Fibroblast of the aortic adventitia (primary cell): ENCODE results near the gene GPLD1. TPM values are rescaled to one million over a fixed set of nuclear protein-coding genes. Genes with fewer than 3 reads are reported as not detected.
"Not testable (repeated sequence)": the region's sequence is repeated elsewhere in the genome, so short reads cannot be mapped to it uniquely, and the experiment has no call there.

ENCODE experiments used
- DNase-seq: peaks from one replicate; pipeline ENCODE4 v3.0.0-alpha.2; 2010; ENCODE audit warnings: low read depth
- H3K4me3 ChIP-seq: 2 replicates; pipeline ENCODE4 v1.5.1; 2011; ENCODE audit warnings: low read depth, mild to moderate bottlenecking, control low read depth, low read length, moderate library complexity
- CTCF ChIP-seq: IDR thresholded peaks from 2 replicates; pipeline ENCODE4 v1.5.1; 2011; ENCODE audit warnings: mild to moderate bottlenecking, low read length, control low read depth, inconsistent platforms; ENCODE audit not compliant: insufficient read depth
- total RNA-seq: library from RNA; depleted of rRNA; stranded (reverse); fragments of >200 nt; gene quantifications from 2 replicates; pipeline ENCODE4 v1.2.3, GENCODE V29; 2012; ENCODE audit warnings: low replicate concordance

GPLD1 gene
- total RNA-seq, 1 donor: 0.27 TPM

- H3K4me3 ChIP-seq: no peak overlapping the region
- no peak for TF ChIP-seq CTCF
- DNase-seq: no peak
Observed at GRCh38 chr6:24513602-24514001, 24.2 kb upstream of the GPLD1 start.

DNA sequence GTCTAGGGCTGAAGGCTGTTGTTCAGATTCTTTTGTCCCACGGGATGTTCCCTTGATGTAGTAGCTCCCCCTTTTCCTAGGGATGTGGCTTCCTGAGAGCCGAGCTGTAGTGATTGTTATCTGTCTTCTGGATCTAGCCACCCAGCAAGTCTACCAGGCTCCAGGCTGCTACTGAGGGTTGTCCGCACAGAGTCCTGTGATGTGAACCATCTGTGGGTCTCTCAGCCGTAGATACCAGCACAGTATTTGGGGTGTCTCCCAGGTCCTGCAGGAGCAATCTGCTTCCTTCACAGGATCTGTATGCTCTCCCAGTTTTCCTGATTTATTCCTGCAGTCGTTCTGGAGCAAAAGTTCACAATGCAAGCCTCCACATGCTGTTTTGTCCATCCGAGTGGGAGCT, 22.6 kb upstream of the GPLD1 start:
- DNase-seq, H3K4me3 ChIP-seq: not testable (repeated sequence)

DNA sequence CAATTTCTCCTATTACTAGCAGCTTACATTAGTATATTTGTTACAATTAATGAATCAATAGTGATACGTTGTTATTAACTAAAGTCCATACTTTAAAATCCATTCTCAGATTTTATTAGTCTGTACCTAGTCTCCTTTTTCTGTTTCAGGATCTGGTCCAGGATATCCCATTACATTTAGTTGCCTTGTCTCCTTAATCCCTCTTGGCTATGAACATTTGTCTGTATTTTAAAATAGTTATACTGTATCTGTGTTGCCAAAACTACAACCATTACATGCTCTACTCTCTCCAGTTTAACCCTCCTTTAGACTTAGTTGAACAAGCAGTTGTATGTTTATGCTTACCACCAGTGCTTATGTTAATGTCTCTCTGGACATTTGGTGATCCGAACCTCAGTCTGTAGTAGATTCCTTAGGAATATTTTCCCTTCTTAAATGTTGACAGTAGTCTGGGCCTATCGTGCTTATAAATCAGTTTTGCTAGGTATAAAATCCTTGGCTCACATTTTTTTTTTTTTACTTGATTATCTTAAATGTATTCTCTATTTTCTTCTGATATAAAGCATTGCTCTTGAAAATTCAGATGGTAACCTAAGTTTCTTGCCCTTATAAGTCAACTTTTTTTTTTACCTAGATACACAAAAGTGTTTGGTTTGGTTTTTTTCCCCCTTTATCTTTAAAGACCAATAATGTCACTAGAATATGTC, 17.6 kb upstream of the GPLD1 start:
- TF ChIP-seq CTCF: no peak
- no peak overlapping the region for H3K4me3 ChIP-seq
- DNase-seq: no peak

- TF ChIP-seq CTCF: no peak
- no peak for DNase-seq
- H3K4me3 ChIP-seq: no peak overlapping the region
Observed at GRCh38 chr6:24504649-24505586, 15.5 kb upstream of the GPLD1 start.

GRCh38 chr6:24504287-24504648, 14.9 kb upstream of the GPLD1 start:
- TF ChIP-seq CTCF: no peak
- no peak overlapping the region for H3K4me3 ChIP-seq
- no peak for DNase-seq

DNA sequence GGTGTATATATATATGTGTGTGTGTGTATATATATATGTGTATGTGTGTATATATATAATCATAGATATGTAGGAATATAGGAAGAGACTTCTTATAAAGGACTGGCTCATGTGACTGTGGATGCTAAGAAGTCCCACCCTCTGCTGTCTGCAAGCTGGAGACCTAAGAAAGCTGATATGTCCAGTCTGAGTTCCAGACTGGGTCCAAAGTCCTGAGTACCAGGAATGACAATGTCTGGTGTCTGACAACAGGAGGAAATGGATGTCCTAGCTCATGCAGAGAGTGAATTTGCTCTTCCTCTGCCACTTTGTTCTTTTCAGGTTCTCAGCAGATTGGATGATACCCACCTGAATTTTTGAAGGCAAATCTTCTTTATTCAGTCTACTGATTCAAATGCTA, 12.5 kb upstream of the GPLD1 start:
- TF ChIP-seq CTCF: no peak
- no peak overlapping the region for H3K4me3 ChIP-seq
- no peak for DNase-seq

DNA sequence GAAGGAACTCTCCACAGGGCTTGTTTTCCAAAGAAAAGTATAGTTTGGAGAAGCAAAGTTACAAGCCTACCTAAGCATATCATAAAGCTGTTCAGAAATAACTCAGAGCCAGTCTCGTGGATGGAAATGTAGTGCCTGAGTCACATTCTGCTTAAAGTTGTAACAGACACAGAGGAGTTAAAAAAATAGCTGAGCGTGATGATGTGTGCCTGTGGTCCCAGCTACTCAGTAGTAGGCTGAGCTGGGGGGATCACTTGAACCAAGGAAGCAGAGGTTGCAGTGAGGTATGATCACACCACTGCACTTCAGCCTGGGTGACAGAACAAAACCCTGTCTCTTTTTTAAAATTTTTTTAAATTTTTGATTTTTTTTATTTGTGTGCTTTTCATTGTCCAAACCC, 12.0 kb upstream of the GPLD1 start:
- H3K4me3 ChIP-seq: no peak overlapping the region
- DNase-seq: no peak
- no peak for TF ChIP-seq CTCF
